ENCODE results near the gene ZP2.

GRCh38 chr16:21163576-21163975 is 47.8 kb downstream of the ZP2 start:
- no peak for TF ChIP-seq POLR2A (IDR thresholded peaks at IDR 0.05; ENCODE audit: low read depth, low read length)
- TF ChIP-seq CTCF (conservative IDR thresholded peaks at IDR 0.05; ENCODE audit: low read depth, low read length), result no peak
- no peak for TF ChIP-seq ELK1 (IDR thresholded peaks at IDR 0.05; ENCODE audit: borderline replicate concordance, low read depth, low read length)
- no peak for TF ChIP-seq MXI1 (IDR thresholded peaks at IDR 0.05; ENCODE audit: borderline replicate concordance, low read depth, low read length)
